GM19397 (cell line): ENCODE results near the gene PSMB7.

Experiments used
- ATAC-seq: cut with Tn5 transposase; IDR thresholded peaks from one replicate; pipeline ENCODE4 v1.9.1; 2021; ENCODE audit warnings: mild to moderate bottlenecking, moderate library complexity; ENCODE audit not compliant: unreplicated experiment

Gene PSMB7

GRCh38 chr9:124306098-124306735 is 109.0 kb downstream of the PSMB7 start:
- no peak for ATAC-seq

- no peak for ATAC-seq
These were observed 111.0 kb downstream of the PSMB7 start for GRCh38 chr9:124304285-124304684.

DNA sequence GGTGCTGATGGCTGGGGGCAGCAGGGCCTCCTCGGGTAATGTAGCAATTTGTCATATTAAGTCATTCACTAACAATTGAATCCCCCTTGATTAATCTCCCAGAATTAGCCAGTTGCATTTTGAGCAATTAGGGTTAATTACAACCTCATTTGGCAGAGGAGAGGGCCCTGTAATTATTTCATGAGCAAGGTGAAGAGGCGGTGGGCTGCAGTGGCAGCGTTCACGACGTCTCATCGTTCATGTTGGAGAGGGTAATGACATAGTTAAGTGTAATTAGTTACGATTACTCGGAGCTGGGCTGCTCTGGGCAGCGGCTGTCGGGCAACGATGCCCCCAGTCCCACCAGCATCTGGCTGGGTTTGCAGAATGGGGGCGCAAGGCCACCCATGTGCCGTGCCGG is 111.5 kb downstream of the PSMB7 start:
- no peak for ATAC-seq
